ENCODE data around the gene GPATCH2. TPM values are rescaled to one million over a fixed set of nuclear protein-coding genes. Genes with fewer than 3 reads are reported as not detected.

GPATCH2 gene
- polyA plus RNA-seq, 1 of the 3 experiments (the other 2 are of a cell fraction), result 4.2 TPM

DNA sequence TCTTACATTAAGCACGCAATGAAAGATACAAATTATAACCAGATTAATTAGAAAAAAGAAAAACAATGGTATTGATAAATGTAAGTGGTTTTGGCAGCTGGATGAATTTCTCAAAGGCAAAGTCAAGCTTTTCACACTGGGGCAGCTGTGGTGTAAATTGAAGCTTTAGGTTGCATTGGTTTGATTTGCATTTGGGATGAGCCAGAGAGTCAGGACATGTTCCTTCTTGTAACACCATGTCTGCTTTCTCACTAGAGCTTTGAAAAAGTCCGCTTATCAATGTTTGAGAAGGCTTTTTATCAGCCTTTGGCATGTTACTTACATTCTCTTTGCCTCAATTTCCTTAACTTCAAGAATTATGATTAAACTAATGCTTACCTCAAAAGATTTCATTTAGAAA lies 173.9 kb downstream of the GPATCH2 start:
- H3K4me2 ChIP-seq, result no peak overlapping the region
- H3K9ac ChIP-seq, result no peak overlapping the region
- no peaks in the 10 kb centered on the region for H3K9me3 ChIP-seq
- no peaks in the 10 kb centered on the region for H3K9me2 ChIP-seq
- ChIA-PET POLR2A (no interaction called here), CTCF (no interaction called here)
- H3K27ac ChIP-seq (ENCODE audit: low read depth in 2 of 2, low read length in 1 of 2), result no peak overlapping the region
- no peak overlapping the region for H3K4me3 ChIP-seq (ENCODE audit: low read depth in 2 of 2, low read length in 1 of 2)
- H3K4me1 ChIP-seq (ENCODE audit: control insufficient read depth in 1 of 2, insufficient read depth in 2 of 2, low read depth in 1 of 2, low read length in 1 of 2), result peaks cover 0 to 13% of the 10 kb centered on the region in 2 experiments; a peak in 2 of 4 replicates
- no peaks in the 10 kb centered on the region for H3F3A ChIP-seq (replicated peaks; ENCODE audit: insufficient read depth)
- H4K20me1 ChIP-seq (ENCODE audit: insufficient read depth), result no peaks in the 10 kb centered on the region
- H3K27me3 ChIP-seq (ENCODE audit: insufficient read depth), result no peaks in the 10 kb centered on the region
- H2AFZ ChIP-seq (ENCODE audit: low read depth), result no peak overlapping the region
- H3K79me2 ChIP-seq (ENCODE audit: insufficient read depth), result no peaks in the 10 kb centered on the region
- H3K36me3 ChIP-seq (replicated peaks in 1 of 2; ENCODE audit: control insufficient read depth in 1 of 2, insufficient read depth in 2 of 2, low read length in 1 of 2), result peaks cover 0 to 9% of the 10 kb centered on the region in 2 experiments
- DNase-seq, result no peak
- 94% methylated on average over 2 of the region's 2 CpGs for WGBS (ENCODE audit: low lambda C conversion rate)
- TF ChIP-seq NRF1 (IDR thresholded peaks at IDR 0.05; ENCODE audit: low read depth, low read length), result no peak
- TF ChIP-seq JUND (IDR thresholded peaks at IDR 0.05), result no peak
- TF ChIP-seq SIN3A (IDR thresholded peaks at IDR 0.05; ENCODE audit: borderline replicate concordance, low read depth, low read length), result no peak
- TF ChIP-seq USF2 (IDR thresholded peaks at IDR 0.05; ENCODE audit: borderline replicate concordance, low read depth, low read length), result no peak

GRCh38 chr1:217456261-217456660 lies 174.6 kb downstream of the GPATCH2 start:
- Histone ChIP-seq H3K27ac (ENCODE audit: low read depth in 2 of 2, low read length in 1 of 2) (no peak overlapping the region), H3K9me2 (no peaks in the 10 kb centered on the region), H3F3A (replicated peaks; ENCODE audit: insufficient read depth) (no peaks in the 10 kb centered on the region), H4K20me1 (ENCODE audit: insufficient read depth) (no peaks in the 10 kb centered on the region), H3K9ac (no peak overlapping the region), H3K36me3 (replicated peaks in 1 of 2; ENCODE audit: control insufficient read depth in 1 of 2, insufficient read depth in 2 of 2, low read length in 1 of 2) (peaks cover 0 to 9% of the 10 kb centered on the region in 2 experiments), H3K4me3 (ENCODE audit: low read depth in 2 of 2, low read length in 1 of 2) (no peak overlapping the region), H3K27me3 (ENCODE audit: insufficient read depth) (no peaks in the 10 kb centered on the region), H3K79me2 (ENCODE audit: insufficient read depth) (no peaks in the 10 kb centered on the region), H3K9me3 (no peaks in the 10 kb centered on the region), H3K4me1 (ENCODE audit: control insufficient read depth in 1 of 2, insufficient read depth in 2 of 2, low read depth in 1 of 2, low read length in 1 of 2) (peaks cover 0 to 13% of the 10 kb centered on the region in 2 experiments; a peak in 2 of 4 replicates), H2AFZ (ENCODE audit: low read depth) (no peak overlapping the region), H3K4me2 (no peak overlapping the region)
- WGBS (ENCODE audit: low lambda C conversion rate), result 82% methylated on average over 2 of the region's 2 CpGs
- POLR2A ChIA-PET, result no interaction called here
- DNase-seq, result no peak
- CTCF ChIA-PET, result no interaction called here
- no peak for TF ChIP-seq EP300 (IDR thresholded peaks at IDR 0.05; ENCODE audit: borderline replicate concordance in 1 of 2, low read depth in 1 of 2, low read length in 1 of 2)
- TF ChIP-seq, protein P1, sequence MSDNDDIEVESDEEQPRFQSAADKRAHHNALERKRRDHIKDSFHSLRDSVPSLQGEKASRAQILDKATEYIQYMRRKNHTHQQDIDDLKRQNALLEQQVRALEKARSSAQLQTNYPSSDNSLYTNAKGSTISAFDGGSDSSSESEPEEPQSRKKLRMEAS (IDR thresholded peaks at IDR 0.05; ENCODE audit: low read depth), result no peak
- TF ChIP-seq, protein P2, sequence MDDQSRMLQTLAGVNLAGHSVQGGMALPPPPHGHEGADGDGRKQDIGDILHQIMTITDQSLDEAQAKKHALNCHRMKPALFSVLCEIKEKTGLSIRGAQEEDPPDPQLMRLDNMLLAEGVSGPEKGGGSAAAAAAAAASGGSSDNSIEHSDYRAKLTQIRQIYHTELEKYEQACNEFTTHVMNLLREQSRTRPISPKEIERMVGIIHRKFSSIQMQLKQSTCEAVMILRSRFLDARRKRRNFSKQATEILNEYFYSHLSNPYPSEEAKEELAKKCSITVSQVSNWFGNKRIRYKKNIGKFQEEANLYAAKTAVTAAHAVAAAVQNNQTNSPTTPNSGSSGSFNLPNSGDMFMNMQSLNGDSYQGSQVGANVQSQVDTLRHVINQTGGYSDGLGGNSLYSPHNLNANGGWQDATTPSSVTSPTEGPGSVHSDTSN (IDR thresholded peaks at IDR 0.05), result no peak
- TF ChIP-seq CHD2 (IDR thresholded peaks at IDR 0.05; ENCODE audit: low read length, partially characterized antibody), result no peak
- TF ChIP-seq FOXM1 (IDR thresholded peaks at IDR 0.05; ENCODE audit: low read depth), result no peak

- 62% methylated on average over 4 of the region's 4 CpGs for WGBS (ENCODE audit: low lambda C conversion rate)
- peak overlapping the region in 1 of 2 experiments; percentile 89; a peak in 2 of 4 replicates for H3K27ac ChIP-seq (ENCODE audit: low read depth in 2 of 2, low read length in 1 of 2)
- H4K20me1 ChIP-seq (ENCODE audit: insufficient read depth), result no peaks in the 10 kb centered on the region
- H3K9me3 ChIP-seq, result no peaks in the 10 kb centered on the region
- CTCF ChIA-PET, result interaction anchor here (1.4 kb wide), 1 partner anchor 12 kb away, joined by 3 read pairs; no protein-coding TSS in a partner anchor
- H2AFZ ChIP-seq (ENCODE audit: low read depth), result no peak overlapping the region
- no peak overlapping the region for H3K9ac ChIP-seq
- no peaks in the 10 kb centered on the region for H3K27me3 ChIP-seq (ENCODE audit: insufficient read depth)
- no peaks in the 10 kb centered on the region for H3K9me2 ChIP-seq
- H3F3A ChIP-seq (replicated peaks; ENCODE audit: insufficient read depth), result no peaks in the 10 kb centered on the region
- POLR2A ChIA-PET, result no interaction called here
- no peak overlapping the region for H3K4me2 ChIP-seq
- no peaks in the 10 kb centered on the region for H3K79me2 ChIP-seq (ENCODE audit: insufficient read depth)
- H3K4me1 ChIP-seq (ENCODE audit: control insufficient read depth in 1 of 2, insufficient read depth in 2 of 2, low read depth in 1 of 2, low read length in 1 of 2), result peaks cover 0 to 13% of the 10 kb centered on the region in 2 experiments; a peak in 2 of 4 replicates
- peaks cover 0 to 16% of the 10 kb centered on the region in 2 experiments for H3K36me3 ChIP-seq (replicated peaks in 1 of 2; ENCODE audit: control insufficient read depth in 1 of 2, insufficient read depth in 2 of 2, low read length in 1 of 2)
- no peak overlapping the region for H3K4me3 ChIP-seq (ENCODE audit: low read depth in 2 of 2, low read length in 1 of 2)
- peak; percentile 54 for DNase-seq
- no peak for TF ChIP-seq ZBTB33 (IDR thresholded peaks at IDR 0.05; ENCODE audit: borderline replicate concordance, low read depth)
- no peak for TF ChIP-seq SMC3 (IDR thresholded peaks at IDR 0.05; ENCODE audit: low read depth, low read length)
- TF ChIP-seq FOSL2 (IDR thresholded peaks at IDR 0.05; ENCODE audit: borderline replicate concordance, low read depth), result no peak
- TF ChIP-seq NFIC (IDR thresholded peaks at IDR 0.05; ENCODE audit: borderline replicate concordance), result peak; percentile 30; the same call in 1 of the 2 replicates
- peak; percentile 58; the same call in 1 of the 2 replicates for TF ChIP-seq FOXJ3 (CRISPR knock-in tag; IDR thresholded peaks at IDR 0.05)
- TF ChIP-seq YY1 (IDR thresholded peaks at IDR 0.05; ENCODE audit: low read depth), result no peak
- peak; percentile 14 to 92; a peak in 2 of 4 replicates for TF ChIP-seq EP300 (IDR thresholded peaks at IDR 0.05; ENCODE audit: borderline replicate concordance in 1 of 2, low read depth in 1 of 2, low read length in 1 of 2)
- TF ChIP-seq GATA2 (CRISPR knock-in tag; IDR thresholded peaks at IDR 0.05), result peak; percentile 79
- 0 out of 2 replicates have a peak, but pooled peaks have one; percentile 18 for TF ChIP-seq POLR2AphosphoS5 (IDR thresholded peaks at IDR 0.05; ENCODE audit: low read depth, low read length)
Measured at GRCh38 chr1:217453816-217454215, 177.1 kb downstream of the GPATCH2 start.
